Spleen (tissue), 11 donors: ENCODE measurements around the gene NXPH4. TPM values are rescaled to one million over a fixed set of nuclear protein-coding genes. Genes with fewer than 3 reads are reported as not detected.

Source experiments
- DNase-seq: peaks from one replicate; pipeline ENCODE4 v3.0.0-alpha.2; 2020
- H3K27ac ChIP-seq, 8 donors: fragments of 200-600 bp; sonication (generic) in 7 of 8; 1 replicate in 4 of 8; 2 replicates in 4 of 8; pipeline versions ENCODE4 v1.5.0 to v1.8.0; 2016 to 2021; ENCODE audit warnings: inconsistent platforms in 4 of 8, mild to moderate bottlenecking in 4 of 8, moderate library complexity in 1 of 8
- H3K27me3 ChIP-seq, 7 donors: fragments of 200-600 bp; sonication (generic) in 6 of 7; replicated peaks in 1 of 7; 1 replicate in 4 of 7; 2 replicates in 3 of 7; pipeline versions ENCODE4 v1.5.0 to v1.8.0; 2016 to 2021; ENCODE audit warnings: inconsistent platforms in 3 of 7, mild to moderate bottlenecking in 1 of 7
- H3K36me3 ChIP-seq, 6 donors: fragments of 200-600 bp; sonication (generic) in 5 of 6; 1 replicate in 4 of 6; 2 replicates in 2 of 6; pipeline versions ENCODE4 v1.5.0 to v1.8.0; 2016 to 2021; ENCODE audit warnings: inconsistent platforms in 2 of 6
- H3K4me1 ChIP-seq, 6 donors: fragments of 200-600 bp; sonication (generic) in 5 of 6; 1 replicate in 3 of 6; 2 replicates in 3 of 6; pipeline versions ENCODE4 v1.5.0 to v1.8.0; 2016 to 2021; ENCODE audit warnings: inconsistent platforms in 3 of 6
- H3K4me3 ChIP-seq, 8 donors: fragments of 200-600 bp; sonication (generic) in 7 of 8; 1 replicate in 4 of 8; 2 replicates in 4 of 8; pipeline versions ENCODE4 v1.5.0 to v1.8.0; 2016 to 2021; ENCODE audit warnings: inconsistent platforms in 4 of 8, mild to moderate bottlenecking in 4 of 8, moderate library complexity in 2 of 8
- H3K9me3 ChIP-seq, 8 donors: fragments of 200-600 bp; sonication (generic) in 7 of 8; 1 replicate in 4 of 8; 2 replicates in 4 of 8; pipeline versions ENCODE4 v1.5.0 to v1.8.0; 2016 to 2021; ENCODE audit warnings: inconsistent platforms in 4 of 8
- POLR2A ChIP-seq, 3 donors: fragments of 450-650 bp; IDR thresholded peaks; one replicate each; pipeline ENCODE4 v1.5.1; 2017; ENCODE audit warnings: antibody characterized with exemption in 3 of 3, mild to moderate bottlenecking in 1 of 3
- POLR2AphosphoS5 ChIP-seq, 3 donors: sonication (generic); formaldehyde crosslinking; IDR thresholded peaks; one replicate each; pipeline ENCODE4 v1.5.1; 2017; ENCODE audit warnings: antibody characterized with exemption in 3 of 3
- WGBS, 5 donors: extraction: QIAGEN DNeasy Blood & Tissue Kit in 3 of 5; methylation state at CpG; one replicate each; pipeline versions ENCODE4 v1.1.5 to v1.1.7; 2013 to 2018; 5-methylcytosine and 5-hydroxymethylcytosine counted together
- intact Hi-C: fragments of 100-400 bp; cut with DNase I; formaldehyde crosslinking; loops from one replicate; pipeline ENCODE4 v1.15.0; 2023; ENCODE audit warnings: low total_unique reads
- polyA plus RNA-seq, 3 donors: library from polyadenylated mRNA; stranded (reverse); fragments of 200-250 nt; gene quantifications; one replicate each; pipeline ENCODE4 v1.2.1, GENCODE V29; 2013
- total RNA-seq, 7 donors: library from RNA; depleted of rRNA in 3 of 7; stranded (reverse); fragments of >200 nt in 3 of 7; fragmentation: NEBNext Ultra II Directional in 4 of 7; extraction: Animal tissue kit (Norgen Biotek cat#: 25700) in 4 of 7; gene quantifications; one replicate each; pipeline versions ENCODE4 v1.1.0 to v1.2.1, GENCODE V29; 2016 to 2021
- TF ChIP-seq, protein P1 (sequence below), 11 experiments: fragments of 200-600 bp in 7 of 11; fragments of 450-650 bp in 4 of 11; sonication (generic) in 4 of 11; IDR thresholded peaks in 8 of 11; conservative IDR thresholded peaks in 3 of 11; 1 replicate in 7 of 11; 2 replicates in 4 of 11; pipeline versions ENCODE4 v1.4.0 to v1.8.0; 2016 to 2021; ENCODE audit warnings: antibody characterized with exemption in 11 of 11, inconsistent platforms in 4 of 11, mild to moderate bottlenecking in 1 of 11
- donor health status: healthy with polysubstance abuse.
- donor health status: DM: no; HTN: no; CAD: no; lungs with moderate emphysema.
- donor health status: DM: no; HTN: no; CAD: no.
- donor health status: Bipolar disorder and iron deficiency.
- donor health status: healthy.
- donor health status: DM: no; HTN: no; CAD: no.
- donor health status: DM: yes; HTN: yes; CAD: no.

Gene NXPH4
- total and polyA plus RNA-seq, 10 donors: 0.11 to 0.60 (median 0.23) TPM; not detected in 4

DNA sequence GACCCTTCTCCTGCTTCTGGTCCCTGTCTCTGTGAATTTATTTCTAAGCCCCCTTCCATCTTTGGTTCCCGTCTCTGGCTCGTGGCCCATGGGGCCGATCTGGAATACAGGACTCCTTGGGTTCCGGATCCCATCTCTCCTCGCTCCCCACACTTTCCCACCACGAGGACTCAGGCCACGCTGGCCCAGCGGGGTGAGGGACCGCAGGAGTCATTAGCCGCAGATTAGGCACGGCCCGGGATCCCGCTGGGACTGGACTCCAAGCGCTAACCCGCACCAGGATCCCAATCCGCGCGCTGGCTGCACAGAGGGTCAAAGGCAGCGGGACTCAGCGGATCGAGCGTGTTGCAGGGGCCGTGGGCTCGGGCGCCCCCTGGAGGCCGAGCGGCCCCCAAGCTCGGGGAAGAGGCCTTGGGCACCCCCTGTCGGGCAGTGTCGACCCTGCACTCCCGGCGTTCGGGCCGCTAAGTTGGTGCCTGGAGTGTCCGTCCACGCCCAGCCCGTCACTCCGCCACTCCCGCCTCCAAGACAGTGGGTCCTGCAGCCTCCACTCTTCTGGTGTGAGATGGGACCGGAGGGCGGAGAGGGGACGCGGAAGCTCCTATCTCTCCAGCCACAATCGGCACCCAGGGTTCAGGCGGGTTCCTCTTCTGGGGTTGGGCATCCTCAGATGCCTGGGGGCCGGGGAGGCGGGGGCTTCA, 22.4 kb downstream of the NXPH4 start:
- peak; percentile 51 to 82 (median 67) for TF ChIP-seq POLR2AphosphoS5 (IDR thresholded peaks at IDR 0.05)
- TF ChIP-seq, protein P1, sequence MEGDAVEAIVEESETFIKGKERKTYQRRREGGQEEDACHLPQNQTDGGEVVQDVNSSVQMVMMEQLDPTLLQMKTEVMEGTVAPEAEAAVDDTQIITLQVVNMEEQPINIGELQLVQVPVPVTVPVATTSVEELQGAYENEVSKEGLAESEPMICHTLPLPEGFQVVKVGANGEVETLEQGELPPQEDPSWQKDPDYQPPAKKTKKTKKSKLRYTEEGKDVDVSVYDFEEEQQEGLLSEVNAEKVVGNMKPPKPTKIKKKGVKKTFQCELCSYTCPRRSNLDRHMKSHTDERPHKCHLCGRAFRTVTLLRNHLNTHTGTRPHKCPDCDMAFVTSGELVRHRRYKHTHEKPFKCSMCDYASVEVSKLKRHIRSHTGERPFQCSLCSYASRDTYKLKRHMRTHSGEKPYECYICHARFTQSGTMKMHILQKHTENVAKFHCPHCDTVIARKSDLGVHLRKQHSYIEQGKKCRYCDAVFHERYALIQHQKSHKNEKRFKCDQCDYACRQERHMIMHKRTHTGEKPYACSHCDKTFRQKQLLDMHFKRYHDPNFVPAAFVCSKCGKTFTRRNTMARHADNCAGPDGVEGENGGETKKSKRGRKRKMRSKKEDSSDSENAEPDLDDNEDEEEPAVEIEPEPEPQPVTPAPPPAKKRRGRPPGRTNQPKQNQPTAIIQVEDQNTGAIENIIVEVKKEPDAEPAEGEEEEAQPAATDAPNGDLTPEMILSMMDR (IDR thresholded peaks at IDR 0.05 in 8 of 11, conservative IDR thresholded peaks at IDR 0.05 in 3 of 11): peak; percentile 100
- TF ChIP-seq POLR2A (IDR thresholded peaks at IDR 0.05): no peak
- H3K4me3 ChIP-seq: peak overlapping the region; percentile 16 to 77 (median 51)
- peak overlapping the region in 4 of 8 donors; percentile 18 to 68 (median 32) for H3K27ac ChIP-seq
- intact Hi-C loops: loop anchor here (2.0 kb wide), 1 partner anchor 22 kb away; the partner anchor contains the start of gene NXPH4
- 1 to 12% (median 2%) methylated on average over 10 to 47 of the region's 47 CpGs for WGBS, 5 donors
- peaks cover 0 to 17% (median 4%) of the 10 kb centered on the region in 6 donors for H3K36me3 ChIP-seq
- DNase-seq: peak; percentile 97
- H3K4me1 ChIP-seq: peaks cover 69 to 100% (median 95%) of the 10 kb centered on the region in 6 donors
- H3K27me3 ChIP-seq: peaks cover 0 to 90% (median 79%) of the 10 kb centered on the region in 7 donors
- H3K9me3 ChIP-seq: no peaks in the 10 kb centered on the region

DNA sequence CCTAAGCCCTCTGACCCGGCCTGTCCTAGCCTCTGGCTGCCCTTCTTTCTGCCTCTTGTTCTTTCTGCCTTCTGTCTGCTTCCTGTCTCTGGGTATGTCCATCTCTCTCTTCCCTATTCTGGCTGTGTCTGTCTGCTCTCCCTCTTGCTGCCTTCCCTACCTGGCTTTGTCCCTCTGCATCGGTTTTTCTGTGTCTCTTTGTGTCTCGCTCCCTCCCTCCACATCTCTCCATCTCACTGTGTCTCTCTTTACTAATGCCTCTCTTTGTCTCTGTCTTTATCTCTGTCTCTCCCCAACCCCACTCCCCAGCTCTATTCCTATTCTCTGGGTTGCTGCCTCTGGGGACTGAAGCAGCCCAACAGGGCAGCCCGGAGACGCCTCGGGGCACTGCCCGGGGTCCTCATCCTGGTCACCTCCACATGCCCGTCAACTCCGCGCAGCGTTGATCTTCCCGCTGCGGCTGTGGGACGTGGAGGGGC, 23.0 kb downstream of the NXPH4 start:
- no peak for DNase-seq
- peaks cover 0 to 11% (median 0%) of the 10 kb centered on the region in 6 donors for H3K36me3 ChIP-seq
- 1 to 5% (median 3%) methylated on average over 14 of the region's 14 CpGs for WGBS, 5 donors
- no peaks in the 10 kb centered on the region for H3K9me3 ChIP-seq
- peak overlapping the region; percentile 43 to 77 (median 51) for H3K4me3 ChIP-seq
- intact Hi-C loops: loop anchor here (2.0 kb wide), 1 partner anchor 23 kb away; the partner anchor contains the start of gene NXPH4
- H3K4me1 ChIP-seq: peaks cover 64 to 96% (median 92%) of the 10 kb centered on the region in 6 donors
- TF ChIP-seq POLR2AphosphoS5 (IDR thresholded peaks at IDR 0.05) (no peak), POLR2A (IDR thresholded peaks at IDR 0.05) (no peak)
- TF ChIP-seq, protein P1 (IDR thresholded peaks at IDR 0.05 in 8 of 11, conservative IDR thresholded peaks at IDR 0.05 in 3 of 11): no peak
- H3K27me3 ChIP-seq: peaks cover 0 to 96% (median 82%) of the 10 kb centered on the region in 7 donors
- peak overlapping the region in 5 of 8 donors; percentile 18 to 68 (median 41) for H3K27ac ChIP-seq

DNA sequence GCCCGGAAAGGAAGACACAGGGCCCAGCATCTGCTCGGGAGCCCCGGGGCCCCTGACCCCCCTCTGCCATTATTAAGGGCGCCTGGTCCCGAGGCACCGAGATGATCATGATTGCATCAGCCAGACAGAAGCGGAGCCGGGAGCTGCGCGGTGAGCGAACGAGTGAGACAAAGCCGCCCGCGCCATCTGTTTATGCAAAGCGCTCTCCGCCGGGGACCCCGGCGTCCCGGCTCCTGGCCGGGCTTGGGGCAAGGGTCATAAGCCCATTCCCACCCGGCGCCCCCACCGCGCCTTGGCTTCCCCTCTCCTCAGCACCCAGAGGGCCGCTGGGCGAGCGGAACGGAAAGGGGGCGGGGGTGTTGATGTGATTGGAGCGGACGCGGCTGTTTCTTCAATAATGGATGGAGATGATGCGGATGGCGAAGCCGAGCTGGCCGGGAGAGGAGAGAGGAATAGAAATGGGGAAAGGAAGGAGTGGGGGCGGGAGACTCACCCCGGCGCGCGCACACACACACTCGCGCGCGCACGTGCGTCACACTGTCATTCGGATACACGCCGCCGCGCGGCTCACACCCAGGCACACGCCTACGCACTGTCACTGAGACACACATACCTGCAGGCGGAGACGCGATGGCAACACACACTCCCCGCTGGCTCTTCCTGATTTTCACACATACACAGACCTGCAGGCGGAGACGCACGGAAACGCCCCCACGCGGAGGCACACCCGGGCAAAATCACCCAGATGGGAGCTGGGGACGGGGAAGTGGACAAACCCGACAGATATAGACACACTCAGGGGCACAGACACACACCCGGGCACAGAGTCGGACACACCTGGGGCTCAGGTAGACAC, 23.7 kb downstream of the NXPH4 start:
- Histone ChIP-seq H3K9me3 (no peaks in the 10 kb centered on the region), H3K36me3 (peaks cover 0 to 4% (median 0%) of the 10 kb centered on the region in 6 donors), H3K4me3 (peak overlapping the region; percentile 43 to 77 (median 51)), H3K27ac (peak overlapping the region in 5 of 8 donors; percentile 18 to 68 (median 41)), H3K27me3 (peaks cover 0 to 100% (median 82%) of the 10 kb centered on the region in 7 donors), H3K4me1 (peaks cover 59 to 89% (median 85%) of the 10 kb centered on the region in 6 donors)
- TF ChIP-seq POLR2A (IDR thresholded peaks at IDR 0.05) (no peak), POLR2AphosphoS5 (IDR thresholded peaks at IDR 0.05) (peak; percentile 55 to 62 (median 61))
- TF ChIP-seq, protein P1 (IDR thresholded peaks at IDR 0.05 in 8 of 11, conservative IDR thresholded peaks at IDR 0.05 in 3 of 11): peak in 2 of 11 experiments; percentile 8 to 30
- peak; percentile 89 for DNase-seq
- 0 to 1% (median 1%) methylated on average over 62 to 72 of the region's 72 CpGs for WGBS, 5 donors
- intact Hi-C loops: no loop called here
